Prostate gland (tissue), 2 donors: ENCODE measurements around the gene WARS2.

Source experiments
- CTCF ChIP-seq, 4 experiments: fragments of 200-600 bp in 2 of 4; fragments of 450-650 bp in 2 of 4; sonication (generic) in 2 of 4; IDR thresholded peaks; 1 replicate in 3 of 4; 2 replicates in 1 of 4; pipeline ENCODE4 v1.5.1; 2016 to 2019; ENCODE audit warnings: antibody characterized with exemption in 4 of 4, mild to moderate bottlenecking in 2 of 4, moderate library complexity in 2 of 4
- POLR2A ChIP-seq: fragments of 450-650 bp; IDR thresholded peaks from one replicate; pipeline ENCODE4 v1.6.1; 2016; ENCODE audit warnings: antibody characterized with exemption, mild to moderate bottlenecking
- POLR2AphosphoS5 ChIP-seq: sonication (generic); formaldehyde crosslinking; IDR thresholded peaks from one replicate; pipeline ENCODE4 v1.6.1; 2017; ENCODE audit warnings: antibody characterized with exemption

DNA sequence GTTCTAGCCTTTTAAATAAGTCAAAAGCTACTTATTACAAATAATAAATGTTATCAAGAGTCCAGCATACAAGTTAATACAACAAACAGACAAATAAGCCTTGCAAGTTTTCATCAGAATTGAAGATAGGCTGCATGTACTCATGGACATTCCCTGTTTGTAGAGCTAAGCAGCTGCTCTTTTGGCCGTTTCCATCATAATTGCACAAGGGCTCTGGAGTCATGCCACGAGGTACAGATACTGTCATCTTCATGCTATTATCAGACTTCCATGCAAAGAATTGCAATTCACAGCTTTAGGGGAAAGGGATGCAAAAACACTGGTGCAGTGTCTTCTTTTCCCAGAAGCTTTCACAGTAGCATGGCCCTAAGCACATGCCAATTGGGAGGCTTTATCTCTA is 99.5 kb downstream of the WARS2 start:
- TF ChIP-seq CTCF (IDR thresholded peaks at IDR 0.05) = no peak
- no peak for TF ChIP-seq POLR2A
- TF ChIP-seq POLR2AphosphoS5 = no peak
